Skin of body (tissue), 2 donors: ENCODE results near the gene FBXW2. TPM values are rescaled to one million over a fixed set of nuclear protein-coding genes. Genes with fewer than 3 reads are reported as not detected.
A peak's percentile ranks its signal among the peaks of the same experiment; 100 is the strongest.
"Not testable (repeated sequence)": the region's sequence is repeated elsewhere in the genome, so short reads cannot be mapped to it uniquely, and the experiment has no call there.

ENCODE experiments used
- DNase-seq: peaks from one replicate; lab custom pipeline; 2025; lab: John Stamatoyannopoulos, UW
- total RNA-seq: library from RNA; depleted of rRNA; stranded (reverse); fragments of >200 nt; gene quantifications from one replicate; pipeline ENCODE4 v1.2.3, GENCODE V29; 2014

The FBXW2 gene
- total RNA-seq, 1 donor from 2014 or later = 38.5 TPM

DNA sequence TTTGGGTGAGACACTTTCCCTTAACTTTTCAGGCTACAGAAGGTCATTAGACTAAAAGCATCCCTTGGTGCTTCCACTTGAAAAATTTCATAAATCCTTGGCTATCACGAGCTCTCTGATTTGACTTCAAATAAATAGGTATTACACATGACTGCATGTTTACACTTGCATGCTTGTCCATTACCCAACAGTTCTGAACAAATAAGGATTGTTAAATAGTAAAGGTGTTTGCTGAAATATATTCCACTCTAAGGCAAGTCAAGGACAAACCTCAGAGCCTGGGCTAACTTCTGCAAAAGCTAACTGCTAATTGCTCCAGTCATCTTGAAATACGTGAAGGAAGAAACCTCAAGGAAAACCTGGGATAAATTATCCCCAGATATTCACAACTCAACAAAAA, 14.5 kb downstream of the FBXW2 start:
- no peak for DNase-seq

DNA sequence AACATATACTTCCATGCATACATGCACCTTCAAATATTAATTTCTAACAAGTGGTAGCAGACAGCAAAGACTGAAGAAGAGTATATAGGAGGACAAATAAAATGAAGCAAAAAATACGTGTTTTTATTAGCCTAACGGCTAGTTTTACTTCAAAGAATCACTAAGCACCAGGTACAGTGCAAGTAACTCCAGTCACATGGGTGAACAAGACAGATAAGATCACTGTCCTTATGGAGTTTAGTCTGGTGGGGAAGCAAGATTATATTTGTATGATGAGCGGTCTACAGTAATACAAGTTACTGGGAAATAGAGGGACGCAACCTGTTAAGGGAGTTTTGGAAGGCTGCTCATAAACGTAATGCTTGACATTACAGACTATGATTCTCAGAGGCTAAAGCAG, 16.0 kb downstream of the FBXW2 start:
- no peak for DNase-seq

- no peak for DNase-seq
Measured at GRCh38 chr9:120776788-120777187, 16.4 kb downstream of the FBXW2 start.

DNA sequence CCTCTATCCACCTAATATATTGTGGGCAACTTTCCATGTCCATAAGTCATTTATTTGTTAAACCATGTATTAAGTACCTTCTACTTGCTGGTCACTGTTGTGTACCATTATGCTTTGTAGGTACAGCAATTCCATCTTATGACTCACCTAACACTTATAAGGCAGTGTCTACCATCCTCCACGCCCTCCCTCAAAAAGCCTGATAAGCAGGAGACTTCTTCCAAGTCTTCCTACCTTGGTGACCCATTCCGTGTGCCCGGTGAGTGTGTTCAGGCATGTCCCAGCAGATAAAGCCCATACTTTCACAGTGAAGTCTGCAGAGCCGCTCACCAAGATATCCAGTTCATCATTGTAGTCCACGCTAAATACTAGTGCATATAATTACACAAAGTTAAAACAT, 17.4 kb downstream of the FBXW2 start:
- DNase-seq = no peak

- DNase-seq = no peak
Measured at GRCh38 chr9:120774719-120775118, 18.5 kb downstream of the FBXW2 start.

DNA sequence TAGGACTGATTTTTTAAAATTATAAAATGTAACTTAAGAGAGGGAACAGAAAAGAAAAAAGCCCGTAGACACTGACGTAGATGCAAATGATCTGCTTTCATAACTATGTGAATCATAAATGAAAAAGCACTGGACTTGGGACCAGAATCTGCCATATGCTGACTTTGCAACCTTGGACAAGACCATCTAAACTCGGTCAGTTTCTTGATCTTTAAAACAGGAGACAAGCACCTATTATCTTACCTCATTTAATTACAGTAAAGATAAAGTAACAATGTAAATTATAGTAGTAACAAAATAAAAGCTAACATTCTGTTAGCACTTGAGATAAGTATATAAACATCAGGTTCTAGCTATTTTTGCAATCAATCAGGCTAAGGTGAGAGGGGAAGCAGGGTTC, 20.0 kb downstream of the FBXW2 start:
- DNase-seq = no peak

DNA sequence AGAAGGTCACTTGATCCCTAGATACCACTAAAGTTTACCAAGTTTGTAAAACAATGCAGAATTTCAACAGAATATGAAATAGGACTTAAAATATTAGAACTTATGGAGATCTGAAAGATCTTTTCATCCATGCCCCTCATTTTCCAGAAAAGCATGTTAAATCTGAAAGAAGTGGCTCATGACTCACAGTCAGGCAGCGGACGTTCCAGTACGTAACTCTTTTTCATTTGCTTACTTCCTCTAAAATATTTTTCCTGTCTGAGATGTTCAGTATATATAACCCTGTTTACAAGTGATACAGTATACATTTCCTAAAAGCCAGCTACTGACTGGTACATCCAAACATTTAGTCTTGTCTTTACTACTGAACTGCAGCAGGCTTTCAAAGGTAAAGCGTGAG, 22.3 kb downstream of the FBXW2 start:
- no peak for DNase-seq

- no peak for DNase-seq
Measured at GRCh38 chr9:120768886-120769285, 24.3 kb downstream of the FBXW2 start.

- DNase-seq = no peak
Measured at GRCh38 chr9:120768247-120768646, 25.0 kb downstream of the FBXW2 start.

DNA sequence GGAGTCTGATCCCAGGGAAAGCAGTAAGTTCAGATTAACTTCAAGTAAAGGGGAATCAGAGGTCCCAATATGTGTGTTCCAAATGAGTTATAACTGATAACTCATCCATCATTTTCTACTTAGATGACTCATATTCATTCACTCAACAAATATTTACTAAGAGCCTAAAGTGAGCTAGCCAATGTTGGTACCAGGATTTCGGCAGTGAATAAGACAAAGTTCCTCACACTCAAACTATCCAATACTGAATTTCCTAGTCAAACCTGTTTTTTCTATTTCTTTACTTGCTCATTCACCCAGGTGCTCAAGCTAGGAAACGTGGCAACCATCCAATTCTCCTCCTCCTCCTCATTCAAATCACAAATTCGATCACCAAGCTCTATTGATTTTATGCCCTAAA, 25.8 kb downstream of the FBXW2 start:
- DNase-seq = no peak

DNA sequence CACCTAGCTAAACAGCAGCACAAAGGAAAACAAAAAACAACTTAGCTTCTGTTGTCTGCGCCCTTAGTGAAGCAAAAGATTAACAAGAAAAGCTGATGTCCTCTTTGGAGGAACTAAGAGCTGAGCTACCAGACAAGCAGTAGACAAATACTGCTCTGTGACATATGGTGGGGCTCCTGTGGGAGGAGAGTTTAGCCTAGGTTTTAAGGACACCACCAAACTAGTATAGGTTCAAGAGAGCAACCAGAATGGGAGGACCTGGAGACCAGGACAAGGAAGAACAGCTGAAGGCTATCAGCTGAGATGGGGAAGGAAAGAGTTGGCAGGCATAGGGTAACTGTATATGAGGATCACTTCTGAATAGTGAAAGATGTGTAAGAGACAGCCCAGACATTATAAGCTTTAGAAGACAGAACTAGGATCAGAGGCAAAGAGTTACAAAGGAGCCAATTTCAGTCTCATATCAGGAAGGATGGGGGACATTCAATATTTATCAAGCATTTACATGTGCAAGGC, 27.2 kb downstream of the FBXW2 start:
- DNase-seq = no peak

DNA sequence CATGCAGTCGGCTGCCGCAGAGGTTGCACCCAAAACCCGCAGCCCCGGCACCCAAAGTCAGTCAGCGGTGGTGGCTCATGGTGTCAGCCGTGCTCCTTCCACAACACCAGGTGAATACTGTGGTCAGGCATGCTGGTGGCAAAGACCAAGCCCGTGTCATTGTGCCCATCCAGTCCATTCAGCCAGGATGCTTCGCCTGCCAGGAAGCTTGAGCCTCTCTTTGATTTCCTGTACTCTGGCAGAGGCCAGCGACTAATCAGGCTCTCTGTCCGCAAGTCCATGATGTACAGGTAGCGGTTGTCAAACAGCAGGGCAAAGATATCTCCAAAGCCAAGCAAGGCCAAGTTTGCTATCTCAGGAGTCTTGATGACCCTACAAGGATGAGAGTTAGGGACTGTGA, 28.7 kb downstream of the FBXW2 start:
- no peak for DNase-seq

- DNase-seq = no peak
Measured at GRCh38 chr9:120761006-120761405, 32.2 kb downstream of the FBXW2 start.

GRCh38 chr9:120759755-120760400, 33.3 kb downstream of the FBXW2 start:
- DNase-seq = no peak

- DNase-seq = no peak
Measured at GRCh38 chr9:120758544-120758943, 34.7 kb downstream of the FBXW2 start.

DNA sequence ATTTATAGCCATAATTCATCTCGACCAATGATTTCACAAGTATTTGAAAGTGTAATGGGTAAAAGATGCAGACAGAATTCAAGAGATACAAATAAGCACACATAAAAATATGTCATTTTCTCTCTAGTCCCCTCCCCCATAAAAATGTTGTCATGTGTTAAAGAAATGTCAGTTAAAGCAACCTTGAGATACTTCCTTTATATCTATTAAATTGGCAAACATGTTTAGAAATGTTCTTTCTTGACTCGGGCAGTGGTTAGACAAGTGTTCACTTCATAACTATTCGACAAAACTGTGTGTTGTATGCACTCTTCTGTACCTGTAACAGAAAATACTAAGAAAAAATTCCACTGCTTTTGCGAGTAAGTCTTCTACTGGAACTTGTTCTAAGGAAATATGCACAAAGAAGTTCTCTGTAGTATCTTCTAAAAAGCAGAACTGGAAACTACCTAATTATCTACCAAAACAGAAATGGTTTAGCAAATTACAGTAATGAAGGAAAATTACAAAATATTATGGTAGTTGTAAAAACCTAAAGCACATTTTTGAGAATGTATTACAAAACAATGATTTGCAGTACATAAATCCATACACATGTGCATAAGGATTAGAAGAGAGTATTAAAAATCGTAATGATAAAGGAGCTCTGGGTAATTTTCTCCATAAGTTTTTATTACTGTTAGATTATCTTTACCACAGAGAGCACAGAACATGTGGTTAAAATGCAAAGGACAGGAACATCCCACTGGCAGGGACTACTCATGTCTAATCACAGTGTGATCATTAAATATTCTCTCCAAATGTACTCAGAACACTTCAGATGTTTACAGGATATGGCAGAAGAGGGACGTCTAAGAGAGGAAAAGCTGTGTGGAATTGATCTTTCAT, 35.9 kb downstream of the FBXW2 start:
- DNase-seq = no peak

DNA sequence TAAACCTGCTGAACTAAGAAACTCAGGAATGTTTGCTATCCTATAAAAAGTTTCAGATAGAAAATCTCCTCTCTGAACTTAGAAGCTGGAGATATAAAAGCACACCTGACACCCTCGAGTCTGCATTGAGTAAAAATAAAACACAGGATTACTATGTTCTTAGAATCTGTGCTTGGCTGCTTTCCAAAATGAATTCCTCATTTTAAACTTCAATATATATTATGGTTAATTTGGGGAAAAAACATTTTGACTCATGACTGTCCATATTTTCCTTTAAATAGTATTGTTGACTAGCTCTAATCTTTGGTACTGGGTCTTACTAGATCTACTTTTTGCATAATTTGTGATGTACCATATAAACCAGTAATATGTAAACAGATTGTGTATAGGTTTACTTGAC, 36.7 kb downstream of the FBXW2 start:
- no peak for DNase-seq

DNA sequence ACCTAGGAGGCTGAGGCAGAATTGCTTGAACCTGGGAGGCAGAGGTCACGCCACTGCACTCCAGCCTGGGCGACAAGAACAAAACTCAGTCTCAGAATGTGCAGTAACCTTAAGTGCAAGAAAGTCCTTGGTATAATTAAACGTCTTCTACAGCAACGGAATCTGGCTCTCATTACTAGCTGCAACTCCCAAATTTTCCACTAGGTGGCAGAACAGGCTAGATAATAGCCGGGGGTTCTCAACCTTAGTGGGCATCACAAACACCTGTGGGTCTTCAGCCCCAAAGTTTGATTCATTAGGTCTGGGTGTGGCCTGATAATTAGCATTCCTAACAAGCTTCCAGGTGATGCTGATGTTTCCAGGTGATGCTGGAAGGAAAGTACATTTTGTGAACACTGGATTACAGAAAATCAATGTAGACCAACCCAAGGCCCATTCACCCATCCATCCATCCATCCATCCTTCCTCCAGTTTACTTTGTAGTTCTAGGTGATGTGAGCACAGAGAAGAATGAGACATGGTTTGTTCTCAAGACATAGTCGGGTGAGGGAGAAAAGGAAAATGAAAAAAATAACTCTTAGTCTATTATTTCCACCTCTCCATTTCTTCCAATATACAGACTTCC, 37.3 kb downstream of the FBXW2 start:
- peak; percentile 29 for DNase-seq

DNA sequence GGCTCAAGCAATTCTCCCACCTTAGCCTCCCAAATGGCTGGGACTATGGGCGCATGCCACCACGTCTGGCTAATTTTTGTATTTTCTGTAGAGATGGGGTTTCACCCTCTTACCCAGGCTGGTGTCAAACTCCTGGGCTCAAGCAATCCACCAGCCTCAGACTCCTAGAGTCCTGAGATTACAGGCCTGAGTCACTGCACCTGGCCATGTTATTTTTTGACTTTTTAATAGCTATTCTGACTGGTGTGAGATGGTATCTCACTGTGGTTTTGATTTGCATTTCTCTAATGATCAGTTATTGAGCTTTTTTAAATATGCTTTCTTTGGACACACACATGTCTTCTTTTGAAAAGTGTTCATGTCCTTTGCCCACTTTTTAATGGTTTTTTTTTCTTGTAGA, 38.2 kb downstream of the FBXW2 start:
- DNase-seq = no peak

GRCh38 chr9:120750421-120750820, 42.8 kb downstream of the FBXW2 start:
- DNase-seq = no peak

GRCh38 chr9:120746366-120746765, 46.9 kb downstream of the FBXW2 start:
- not testable (repeated sequence) for DNase-seq

GRCh38 chr9:120745278-120745677, 47.9 kb downstream of the FBXW2 start:
- no peak for DNase-seq
